ENCODE results near the gene SULF2. TPM values are rescaled to one million over a fixed set of nuclear protein-coding genes. Genes with fewer than 3 reads are reported as not detected.

The SULF2 gene
- total RNA-seq, 3 donors from 2014 or later: 36.3 to 62.5 (median 58.0) TPM

DNA sequence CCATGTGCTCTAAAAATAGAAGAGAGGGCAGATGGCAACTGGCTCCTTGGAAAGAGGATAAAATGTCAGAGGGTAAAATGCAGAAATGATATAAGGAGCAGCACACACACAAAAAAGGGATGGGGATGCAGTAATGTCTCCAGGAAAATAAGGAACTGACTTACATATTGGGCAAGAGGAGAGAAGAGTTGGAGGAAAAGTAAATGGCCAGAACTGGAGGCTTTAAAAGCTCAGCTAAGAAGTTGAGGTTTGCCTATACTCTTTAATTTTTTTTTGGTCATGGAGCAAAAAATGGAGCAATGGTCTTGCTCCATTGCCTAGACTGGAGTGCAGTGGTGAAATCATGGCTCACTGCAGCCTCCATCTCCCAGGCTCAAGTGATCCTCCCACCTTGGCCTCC is 93.7 kb downstream of the SULF2 start:
- H3K9me3 ChIP-seq: peaks cover 36 to 46% of the 10 kb centered on the region in 2 donors
- no peak for DNase-seq (ENCODE audit: low spot score in 2 of 2)
- H3K4me1 ChIP-seq: no peaks in the 10 kb centered on the region
- H3K4me3 ChIP-seq: no peak overlapping the region
- H3K27ac ChIP-seq: no peak overlapping the region
- no peak for TF ChIP-seq POLR2AphosphoS5 (IDR thresholded peaks at IDR 0.05)
- no peaks in the 10 kb centered on the region for H3K36me3 ChIP-seq
- intact Hi-C loops (cut with DNase I; ENCODE audit: low total_unique reads): no loop called here
- no peaks in the 10 kb centered on the region for H3K27me3 ChIP-seq

GRCh38 chr20:47689731-47690130 is 95.5 kb downstream of the SULF2 start:
- H3K36me3 ChIP-seq: no peaks in the 10 kb centered on the region
- no peak overlapping the region for H3K4me3 ChIP-seq
- H3K4me1 ChIP-seq: no peaks in the 10 kb centered on the region
- H3K27me3 ChIP-seq: no peaks in the 10 kb centered on the region
- DNase-seq (ENCODE audit: low spot score in 2 of 2): no peak
- no peak overlapping the region for H3K27ac ChIP-seq
- intact Hi-C loops (cut with DNase I; ENCODE audit: low total_unique reads): no loop called here
- TF ChIP-seq POLR2AphosphoS5 (IDR thresholded peaks at IDR 0.05): no peak
- no peak for TF ChIP-seq POLR2A (IDR thresholded peaks at IDR 0.05)
- TF ChIP-seq, protein P1, sequence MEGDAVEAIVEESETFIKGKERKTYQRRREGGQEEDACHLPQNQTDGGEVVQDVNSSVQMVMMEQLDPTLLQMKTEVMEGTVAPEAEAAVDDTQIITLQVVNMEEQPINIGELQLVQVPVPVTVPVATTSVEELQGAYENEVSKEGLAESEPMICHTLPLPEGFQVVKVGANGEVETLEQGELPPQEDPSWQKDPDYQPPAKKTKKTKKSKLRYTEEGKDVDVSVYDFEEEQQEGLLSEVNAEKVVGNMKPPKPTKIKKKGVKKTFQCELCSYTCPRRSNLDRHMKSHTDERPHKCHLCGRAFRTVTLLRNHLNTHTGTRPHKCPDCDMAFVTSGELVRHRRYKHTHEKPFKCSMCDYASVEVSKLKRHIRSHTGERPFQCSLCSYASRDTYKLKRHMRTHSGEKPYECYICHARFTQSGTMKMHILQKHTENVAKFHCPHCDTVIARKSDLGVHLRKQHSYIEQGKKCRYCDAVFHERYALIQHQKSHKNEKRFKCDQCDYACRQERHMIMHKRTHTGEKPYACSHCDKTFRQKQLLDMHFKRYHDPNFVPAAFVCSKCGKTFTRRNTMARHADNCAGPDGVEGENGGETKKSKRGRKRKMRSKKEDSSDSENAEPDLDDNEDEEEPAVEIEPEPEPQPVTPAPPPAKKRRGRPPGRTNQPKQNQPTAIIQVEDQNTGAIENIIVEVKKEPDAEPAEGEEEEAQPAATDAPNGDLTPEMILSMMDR (IDR thresholded peaks at IDR 0.05): no peak
- peaks cover 36 to 46% of the 10 kb centered on the region in 2 donors for H3K9me3 ChIP-seq

GRCh38 chr20:47688385-47689381 is 96.6 kb downstream of the SULF2 start:
- Histone ChIP-seq H3K4me3 (no peak overlapping the region), H3K36me3 (no peaks in the 10 kb centered on the region), H3K27me3 (no peaks in the 10 kb centered on the region), H3K27ac (no peak overlapping the region), H3K9me3 (peaks cover 26 to 37% of the 10 kb centered on the region in 2 donors), H3K4me1 (no peaks in the 10 kb centered on the region)
- intact Hi-C loops (cut with DNase I; ENCODE audit: low total_unique reads): no loop called here
- no peak for DNase-seq (ENCODE audit: low spot score in 2 of 2)
- TF ChIP-seq POLR2A (IDR thresholded peaks at IDR 0.05): no peak
- no peak for TF ChIP-seq POLR2AphosphoS5 (IDR thresholded peaks at IDR 0.05)
- TF ChIP-seq, protein P1 (IDR thresholded peaks at IDR 0.05): no peak

- no peak overlapping the region for H3K4me3 ChIP-seq
- H3K27me3 ChIP-seq: no peaks in the 10 kb centered on the region
- H3K27ac ChIP-seq: no peak overlapping the region
- H3K4me1 ChIP-seq: no peaks in the 10 kb centered on the region
- peaks cover 18 to 24% of the 10 kb centered on the region in 2 donors for H3K9me3 ChIP-seq
- no peaks in the 10 kb centered on the region for H3K36me3 ChIP-seq
- no peak for TF ChIP-seq POLR2A (IDR thresholded peaks at IDR 0.05)
- TF ChIP-seq POLR2AphosphoS5 (IDR thresholded peaks at IDR 0.05): no peak
- TF ChIP-seq, protein P1 (IDR thresholded peaks at IDR 0.05): no peak
- intact Hi-C loops (cut with DNase I; ENCODE audit: low total_unique reads): no loop called here
- no peak for DNase-seq (ENCODE audit: low spot score in 2 of 2)
Measured at GRCh38 chr20:47687095-47687987, 97.9 kb downstream of the SULF2 start.

DNA sequence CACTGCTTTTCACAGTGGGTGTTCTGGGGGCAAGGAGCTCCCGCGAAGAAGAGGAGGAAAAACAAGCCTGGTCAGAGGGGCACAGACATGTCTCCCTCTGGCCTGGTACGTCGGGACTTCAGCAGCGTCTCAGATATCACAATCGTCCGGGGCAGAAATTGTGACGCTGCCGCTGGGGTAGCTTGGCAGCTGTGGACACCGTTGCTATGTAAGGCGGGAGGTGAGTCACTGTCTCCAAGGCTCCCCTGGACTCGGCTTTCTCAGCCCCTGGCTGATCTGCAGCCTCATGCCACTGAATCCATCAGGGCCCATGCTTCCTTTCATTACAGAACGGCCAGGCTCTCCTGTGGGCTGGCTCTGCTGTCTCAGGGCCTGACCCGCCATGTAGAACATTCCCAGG is 98.7 kb downstream of the SULF2 start:
- DNase-seq (ENCODE audit: low spot score in 2 of 2): no peak
- no peaks in the 10 kb centered on the region for H3K4me1 ChIP-seq
- intact Hi-C loops (cut with DNase I; ENCODE audit: low total_unique reads): no loop called here
- no peak overlapping the region for H3K4me3 ChIP-seq
- peaks cover 10 to 16% of the 10 kb centered on the region in 2 donors for H3K9me3 ChIP-seq
- H3K27me3 ChIP-seq: no peaks in the 10 kb centered on the region
- no peak overlapping the region for H3K27ac ChIP-seq
- TF ChIP-seq, protein P1 (IDR thresholded peaks at IDR 0.05): no peak
- no peaks in the 10 kb centered on the region for H3K36me3 ChIP-seq
